ENCODE data around the gene ZNF783. TPM values are rescaled to one million over a fixed set of nuclear protein-coding genes. Genes with fewer than 3 reads are reported as not detected.
A peak's percentile ranks its signal among the peaks of the same experiment; 100 is the strongest.

Gene ZNF783
- total RNA-seq, 1 donor from 2014 or later, result 15.3 TPM

- H3K27ac Mint-ChIP-seq (ENCODE audit: unreplicated experiment), result no peak overlapping the region
These were observed 22.3 kb downstream of the ZNF783 start for GRCh38 chr7:149284343-149284742.

GRCh38 chr7:149284850-149285585 lies 23.0 kb downstream of the ZNF783 start:
- H3K9me3 Mint-ChIP-seq, result no peaks in the 10 kb centered on the region
- TF ChIP-seq CTCF (conservative IDR thresholded peaks at IDR 0.05), result no peak
- peaks cover 7% of the 10 kb centered on the region for H3K27me3 Mint-ChIP-seq (ENCODE audit: low read depth)
- DNase-seq (ENCODE audit: low read depth, low spot score), result peak; percentile 93
- no peak overlapping the region for H3K27ac Mint-ChIP-seq (ENCODE audit: unreplicated experiment)
- H3K36me3 Mint-ChIP-seq (ENCODE audit: low read depth), result peaks cover 5% of the 10 kb centered on the region
- H3K4me3 Mint-ChIP-seq, result peak overlapping the region; percentile 90
- H3K4me1 Mint-ChIP-seq, result peaks cover 6% of the 10 kb centered on the region

More at GRCh38 chr7:149284343-149284742, 22.3 kb downstream of the ZNF783 start:
- TF ChIP-seq CTCF (conservative IDR thresholded peaks at IDR 0.05), result no peak
- Mint-ChIP-seq H3K9me3 (no peaks in the 10 kb centered on the region), H3K36me3 (ENCODE audit: low read depth) (peaks cover 7% of the 10 kb centered on the region), H3K4me3 (peak overlapping the region; percentile 79), H3K4me1 (peaks cover 6% of the 10 kb centered on the region), H3K27me3 (ENCODE audit: low read depth) (peaks cover 7% of the 10 kb centered on the region)
- DNase-seq (ENCODE audit: low read depth, low spot score), result no peak

- Mint-ChIP-seq H3K27ac (ENCODE audit: unreplicated experiment) (peak overlapping the region; percentile 53), H3K27me3 (ENCODE audit: low read depth) (peaks cover 7% of the 10 kb centered on the region), H3K4me1 (peaks cover 6% of the 10 kb centered on the region), H3K4me3 (peak overlapping the region; percentile 90), H3K9me3 (no peaks in the 10 kb centered on the region), H3K36me3 (ENCODE audit: low read depth) (peaks cover 5% of the 10 kb centered on the region)
- no peak for DNase-seq (ENCODE audit: low read depth, low spot score)
- no peak for TF ChIP-seq CTCF (conservative IDR thresholded peaks at IDR 0.05)
These were observed 23.6 kb downstream of the ZNF783 start for GRCh38 chr7:149285603-149286002.

GRCh38 chr7:149286811-149287400 lies 24.9 kb downstream of the ZNF783 start:
- peak overlapping the region; percentile 77 for H3K4me3 Mint-ChIP-seq
- H3K4me1 Mint-ChIP-seq, result peaks cover 6% of the 10 kb centered on the region
- DNase-seq (ENCODE audit: low read depth, low spot score), result no peak
- H3K9me3 Mint-ChIP-seq, result no peaks in the 10 kb centered on the region
- H3K36me3 Mint-ChIP-seq (ENCODE audit: low read depth), result peaks cover 5% of the 10 kb centered on the region
- H3K27me3 Mint-ChIP-seq (ENCODE audit: low read depth), result peaks cover 7% of the 10 kb centered on the region
- no peak for TF ChIP-seq CTCF (conservative IDR thresholded peaks at IDR 0.05)
- no peak overlapping the region for H3K27ac Mint-ChIP-seq (ENCODE audit: unreplicated experiment)

- peaks cover under 1% of the 10 kb centered on the region for H3K36me3 Mint-ChIP-seq (ENCODE audit: low read depth)
- no peak for TF ChIP-seq CTCF (conservative IDR thresholded peaks at IDR 0.05)
- peaks cover 7% of the 10 kb centered on the region for H3K27me3 Mint-ChIP-seq (ENCODE audit: low read depth)
- no peak overlapping the region for H3K27ac Mint-ChIP-seq (ENCODE audit: unreplicated experiment)
- no peak for DNase-seq (ENCODE audit: low read depth, low spot score)
- peak overlapping the region; percentile 77 for H3K4me3 Mint-ChIP-seq
- no peaks in the 10 kb centered on the region for H3K9me3 Mint-ChIP-seq
- H3K4me1 Mint-ChIP-seq, result peaks cover 6% of the 10 kb centered on the region
These were observed 25.6 kb downstream of the ZNF783 start for GRCh38 chr7:149287622-149288021.

Data from neural crest cell (in vitro differentiated cells).